Activated T-cell treated with anti-CD3 and anti-CD28 coated beads, Interleukin-2, amount 50 U/mL, for 72 hours (primary cell): Measurements from ENCODE around the gene ANKRD36B. TPM values are rescaled to one million over a fixed set of nuclear protein-coding genes. Genes with fewer than 3 reads are reported as not detected.
A peak's percentile ranks its signal among the peaks of the same experiment; 100 is the strongest.
"Not testable (repeated sequence)": the region's sequence is repeated elsewhere in the genome, so short reads cannot be mapped to it uniquely, and the experiment has no call there.

ENCODE experiments used
- ATAC-seq, 2 donors: fragments of 150-1000 bp; cut with Tn5 transposase; replicated peaks in 1 of 2; 2 replicates each; pipeline ENCODE4 v1.10.0; 2021; ENCODE audit warnings: moderate library complexity in 2 of 2, mild to moderate bottlenecking in 1 of 2
- DNase-seq, 2 donors: peaks; one replicate each; pipeline ENCODE4 v3.0.0; 2021 to 2022; ENCODE audit warnings: mixed read lengths in 1 of 2
- H3K27ac Mint-ChIP-seq: one replicate; pipeline ENCODE4 v1.8.0; 2022; ENCODE audit warnings: mild to moderate bottlenecking, moderate library complexity, mixed read lengths
- H3K27me3 Mint-ChIP-seq: one replicate; pipeline ENCODE4 v1.8.0; 2022; ENCODE audit warnings: low read depth, mixed read lengths
- H3K36me3 Mint-ChIP-seq, 2 donors: one replicate each; pipeline ENCODE4 v1.8.0; 2022; ENCODE audit warnings: mixed read lengths in 2 of 2, mild to moderate bottlenecking in 1 of 2; ENCODE audit not compliant: insufficient read depth in 2 of 2
- H3K4me1 Mint-ChIP-seq: one replicate; pipeline ENCODE4 v1.8.0; 2022; ENCODE audit warnings: low read depth, mixed read lengths
- H3K4me3 Mint-ChIP-seq, 2 donors: one replicate each; pipeline ENCODE4 v1.8.0; 2022; ENCODE audit warnings: mild to moderate bottlenecking in 2 of 2, mixed read lengths in 2 of 2, moderate library complexity in 2 of 2
- H3K9me3 Mint-ChIP-seq, 2 donors: one replicate each; pipeline ENCODE4 v1.8.0; 2022; ENCODE audit warnings: mixed read lengths in 2 of 2
- total RNA-seq, 2 donors: library from RNA; stranded (reverse); gene quantifications; one replicate each; pipeline ENCODE4 v1.2.3, GENCODE V29; 2022

The ANKRD36B gene
- total RNA-seq, result 10 to 100 TPM; 39.4 to 41.9 TPM

DNA sequence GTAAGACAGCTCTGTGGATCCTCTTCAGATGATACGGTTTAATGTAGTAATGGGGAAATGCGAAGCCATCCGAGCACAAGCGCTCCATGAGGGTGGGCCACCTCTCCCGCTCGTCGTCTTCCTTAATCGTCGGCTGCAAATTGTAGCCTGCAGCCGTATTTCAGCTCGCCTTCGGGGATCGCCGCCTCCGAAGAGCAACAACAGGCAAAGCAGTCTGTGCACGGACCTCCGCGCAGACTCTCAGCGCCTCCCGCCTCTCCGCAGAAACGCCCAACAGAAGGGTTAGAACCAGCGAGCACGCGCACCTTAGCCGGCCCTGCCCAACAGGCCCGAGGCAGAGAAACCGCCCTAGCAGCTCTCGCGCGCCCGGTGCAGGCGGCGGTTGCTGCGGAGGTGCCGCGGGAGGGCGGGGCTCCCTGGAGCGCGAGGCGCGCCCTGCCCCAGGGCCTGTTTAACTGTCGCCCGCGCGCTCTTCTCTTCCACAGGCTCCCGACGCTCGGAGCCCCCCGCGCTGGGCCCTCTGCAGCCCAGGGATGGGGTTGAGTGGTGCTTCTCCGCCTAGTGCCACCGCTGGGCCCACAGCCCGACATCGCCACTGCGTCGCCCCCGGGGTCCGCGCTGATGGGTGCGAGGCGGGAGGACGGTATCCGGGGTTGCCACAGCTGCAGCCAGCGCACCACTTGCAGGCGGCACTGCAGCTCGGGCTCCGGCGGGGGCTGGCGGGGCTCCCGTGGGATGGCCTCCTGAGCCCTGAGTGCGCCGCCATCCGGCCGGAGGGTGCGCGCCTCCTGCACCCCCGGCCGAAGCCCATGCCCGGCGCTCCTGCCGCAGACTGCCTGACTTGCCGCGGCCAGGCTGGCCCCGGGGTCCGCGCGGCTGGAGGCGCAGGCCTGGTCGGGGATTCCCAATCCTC, at the start of gene ANKRD36B:
Gene ANKRD36B (minus strand): TSS at position 280 of the 913 bp plus-strand sequence. CDS start 192 bp downstream, at position 88.
- not testable (repeated sequence) for H3K9me3 Mint-ChIP-seq, H3K36me3 Mint-ChIP-seq, H3K27me3 Mint-ChIP-seq, H3K4me1 Mint-ChIP-seq
- Mint-ChIP-seq H3K4me3 (peak within 1 kb of the TSS; percentile 93 to 98), H3K27ac (peak within 1 kb of the TSS; percentile 97)
- DNase-seq (peak; percentile 74 to 88), ATAC-seq (peak; percentile 75 to 82)

DNA sequence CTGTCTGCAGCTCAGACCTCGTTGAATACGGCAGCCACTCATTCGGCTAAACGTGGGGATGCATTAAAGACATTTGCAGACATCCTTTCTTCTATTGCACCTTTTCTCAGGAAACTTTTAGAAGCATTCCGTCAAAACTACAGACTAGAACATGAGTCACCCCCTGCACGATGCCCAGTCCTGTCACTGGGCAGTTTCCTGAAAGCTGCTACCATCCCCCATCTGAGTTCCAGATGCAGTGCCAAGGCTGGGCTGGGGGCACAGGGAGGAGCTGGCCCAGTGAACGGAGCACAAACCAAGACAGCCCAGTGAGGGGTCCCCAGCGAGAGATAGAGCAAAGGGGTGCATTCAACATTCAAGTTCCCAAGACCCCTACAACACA, 36.4 kb upstream of the ANKRD36B start:
- peaks cover 13% of the 10 kb centered on the region for H3K27me3 Mint-ChIP-seq
- not testable (repeated sequence) for DNase-seq, ATAC-seq, H3K36me3 Mint-ChIP-seq, H3K4me3 Mint-ChIP-seq, H3K27ac Mint-ChIP-seq, H3K4me1 Mint-ChIP-seq, H3K9me3 Mint-ChIP-seq

DNA sequence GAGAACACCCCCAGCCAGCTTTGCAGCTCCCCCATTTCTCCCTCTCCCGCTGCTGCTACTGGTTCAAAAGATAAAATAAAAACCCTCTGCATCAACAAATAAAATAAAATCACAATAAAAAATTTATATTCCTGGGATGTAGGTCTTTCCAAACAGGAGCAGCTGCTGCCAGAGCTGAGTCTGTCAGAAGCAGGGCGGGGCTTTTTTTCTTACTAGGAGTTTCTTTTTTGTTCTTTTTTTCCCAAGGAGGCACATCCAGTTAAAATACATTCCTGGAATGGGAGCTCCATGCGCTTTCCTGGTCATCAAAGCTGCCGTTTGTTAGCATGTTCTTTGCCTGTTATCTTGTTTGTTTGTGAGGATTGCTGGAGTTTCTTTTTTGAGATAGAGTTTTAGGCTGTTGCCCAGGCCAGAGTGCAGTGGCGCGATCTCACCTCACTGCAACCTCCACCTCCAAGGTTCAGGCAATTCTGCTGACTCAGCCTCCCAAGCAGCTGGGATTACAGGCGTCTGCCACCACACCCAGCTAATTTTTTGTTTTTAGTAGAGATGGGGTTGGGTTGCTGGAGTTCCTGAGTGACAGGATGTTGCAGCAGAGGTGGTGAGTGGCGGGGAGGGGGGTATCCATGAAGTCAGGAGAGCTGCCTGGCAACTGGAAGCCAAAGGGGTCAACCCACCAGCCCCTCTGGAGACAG, 35.8 kb upstream of the ANKRD36B start:
- not testable (repeated sequence) for H3K4me3 Mint-ChIP-seq, ATAC-seq, H3K4me1 Mint-ChIP-seq, H3K9me3 Mint-ChIP-seq, H3K36me3 Mint-ChIP-seq, DNase-seq, H3K27ac Mint-ChIP-seq
- H3K27me3 Mint-ChIP-seq, result peaks cover 15% of the 10 kb centered on the region

DNA sequence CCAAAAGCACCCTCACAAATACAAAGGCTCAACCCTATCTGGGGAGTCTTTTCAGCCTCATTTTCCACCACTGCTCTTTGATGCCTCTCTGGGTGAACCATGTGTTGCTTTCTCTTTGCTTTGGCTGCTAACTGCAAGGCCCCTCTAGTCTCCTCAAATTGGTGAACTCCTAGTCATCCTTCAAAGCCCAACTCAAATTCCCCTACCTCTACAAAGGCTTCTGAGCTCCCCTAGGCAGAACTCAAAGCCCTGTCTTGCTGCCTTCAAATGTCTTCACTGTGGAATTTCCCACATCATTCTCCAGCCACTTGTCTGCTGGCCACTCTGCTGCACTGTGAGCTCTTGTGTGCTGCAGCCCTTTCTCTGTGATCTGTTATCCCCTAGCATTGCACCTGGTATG, 33.3 kb upstream of the ANKRD36B start:
- not testable (repeated sequence) for ATAC-seq, H3K4me3 Mint-ChIP-seq, H3K27ac Mint-ChIP-seq, DNase-seq, H3K36me3 Mint-ChIP-seq, H3K4me1 Mint-ChIP-seq, H3K9me3 Mint-ChIP-seq
- H3K27me3 Mint-ChIP-seq, result peaks cover 12% of the 10 kb centered on the region

DNA sequence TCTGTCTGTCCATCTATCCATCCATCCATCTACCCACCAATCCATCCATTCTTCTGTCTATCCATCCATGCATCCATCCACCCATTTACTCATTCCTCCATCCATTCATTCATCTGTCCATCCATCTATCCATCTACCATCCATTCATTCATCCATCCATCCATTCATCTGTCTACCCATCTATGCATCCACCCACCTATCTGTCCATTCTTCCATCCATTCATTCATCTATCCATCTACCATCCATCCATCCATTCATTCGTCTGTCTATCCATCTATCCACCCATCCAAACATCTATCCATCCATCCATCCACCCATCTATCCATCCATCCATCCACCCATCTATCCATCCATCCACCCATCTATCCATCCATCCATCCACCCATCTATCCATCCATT, 30.8 kb upstream of the ANKRD36B start:
- DNase-seq, H3K4me3 Mint-ChIP-seq, H3K36me3 Mint-ChIP-seq, H3K27ac Mint-ChIP-seq, H3K9me3 Mint-ChIP-seq, H3K27me3 Mint-ChIP-seq, ATAC-seq, H3K4me1 Mint-ChIP-seq: not testable (repeated sequence)

DNA sequence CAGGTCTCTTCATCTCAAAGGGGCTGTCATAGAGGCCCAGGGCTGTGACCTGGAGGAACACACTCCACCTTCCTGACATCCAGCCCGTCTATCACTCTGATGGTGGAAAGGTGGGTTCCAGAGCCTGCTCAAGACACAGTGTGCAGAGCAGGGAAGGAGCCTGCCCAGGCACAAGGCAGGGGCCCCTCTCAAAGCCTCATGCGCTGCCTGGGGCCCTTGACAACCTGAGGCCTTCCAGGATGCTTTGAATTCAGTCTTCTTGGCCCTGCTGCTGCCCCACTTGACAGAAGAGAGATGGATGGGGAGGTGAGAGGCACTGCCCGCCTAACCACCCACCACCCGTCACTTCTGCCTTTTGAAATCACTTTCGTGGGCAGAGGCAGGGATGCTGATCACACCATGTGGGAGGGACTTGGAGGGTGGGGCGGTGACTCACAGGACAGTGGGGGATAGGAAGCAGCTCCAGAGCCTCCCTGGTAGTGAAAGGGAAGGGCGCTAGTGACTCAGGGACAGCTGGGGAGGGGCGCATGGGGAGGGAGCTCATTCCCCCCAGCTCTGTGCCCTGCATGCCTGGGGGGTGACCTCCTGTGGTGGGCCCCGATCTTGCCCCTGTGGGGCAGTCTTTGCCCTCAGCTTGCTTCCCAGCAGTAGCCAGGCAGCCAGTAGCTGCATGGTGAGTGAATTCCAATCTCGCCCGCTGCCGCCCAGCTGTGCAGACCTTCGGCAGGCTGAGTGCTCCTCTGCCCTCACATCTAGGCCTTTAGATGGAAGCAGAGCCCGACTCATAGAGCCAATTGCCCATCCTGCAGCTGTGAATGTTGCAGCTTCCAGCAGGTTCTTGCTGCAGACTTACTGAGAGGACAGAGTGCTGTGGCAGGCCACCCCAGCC, 29.5 kb upstream of the ANKRD36B start:
- H3K9me3 Mint-ChIP-seq, H3K27me3 Mint-ChIP-seq, H3K36me3 Mint-ChIP-seq, H3K27ac Mint-ChIP-seq, H3K4me1 Mint-ChIP-seq, H3K4me3 Mint-ChIP-seq: not testable (repeated sequence)
- DNase-seq, result peak; percentile 9 to 49
- peak; percentile 92 to 93 for ATAC-seq

DNA sequence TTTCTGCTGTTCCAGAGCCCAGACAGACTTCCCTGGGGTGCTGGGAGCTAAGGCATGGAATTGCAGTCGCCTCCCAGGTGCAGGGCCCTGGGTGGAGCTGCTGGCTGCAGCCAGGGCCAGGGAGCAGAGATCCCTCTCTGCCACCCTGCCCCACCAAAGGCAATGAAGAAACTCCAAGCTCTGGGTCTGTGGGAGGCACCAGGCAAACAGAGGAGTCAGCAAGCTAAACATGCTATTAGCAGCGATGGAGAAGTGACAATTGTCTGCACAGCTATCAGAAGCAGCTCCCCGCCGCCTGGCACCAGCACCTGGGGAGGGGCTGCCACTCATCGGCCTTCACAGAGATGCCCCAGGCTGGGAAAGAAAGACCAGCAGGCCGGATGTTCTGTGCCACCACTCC, 28.2 kb upstream of the ANKRD36B start:
- peaks cover 2 to 4% of the 10 kb centered on the region in 2 donors for H3K9me3 Mint-ChIP-seq
- no peak overlapping the region for H3K27ac Mint-ChIP-seq
- peaks cover 6% of the 10 kb centered on the region for H3K27me3 Mint-ChIP-seq
- H3K4me3 Mint-ChIP-seq, result no peak overlapping the region
- H3K4me1 Mint-ChIP-seq, result peaks cover 5% of the 10 kb centered on the region
- H3K36me3 Mint-ChIP-seq, result no peaks in the 10 kb centered on the region
- DNase-seq (no peak), ATAC-seq (no peak)

DNA sequence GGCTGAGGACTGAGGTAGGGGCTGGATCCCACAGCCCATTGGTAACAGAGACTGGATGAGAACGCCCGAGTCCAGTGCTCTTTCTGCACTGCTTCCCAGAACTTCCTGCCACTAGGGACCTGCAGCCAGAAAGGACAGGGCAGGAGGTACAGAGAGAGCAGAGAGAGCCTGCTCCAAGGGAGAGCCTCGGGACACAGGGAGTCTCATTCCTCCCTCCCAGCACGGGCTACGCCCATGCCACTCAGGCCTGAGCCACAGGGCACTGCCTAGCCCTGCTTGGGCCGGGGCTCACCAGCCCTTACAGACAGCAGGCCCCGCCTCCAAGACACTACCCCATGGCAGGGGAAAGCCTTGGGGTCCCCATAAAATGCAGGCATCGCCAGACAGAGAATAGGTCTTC, 26.1 kb upstream of the ANKRD36B start:
- not testable (repeated sequence) for H3K27ac Mint-ChIP-seq, H3K4me1 Mint-ChIP-seq, H3K36me3 Mint-ChIP-seq, H3K9me3 Mint-ChIP-seq, DNase-seq, H3K4me3 Mint-ChIP-seq, H3K27me3 Mint-ChIP-seq, ATAC-seq

DNA sequence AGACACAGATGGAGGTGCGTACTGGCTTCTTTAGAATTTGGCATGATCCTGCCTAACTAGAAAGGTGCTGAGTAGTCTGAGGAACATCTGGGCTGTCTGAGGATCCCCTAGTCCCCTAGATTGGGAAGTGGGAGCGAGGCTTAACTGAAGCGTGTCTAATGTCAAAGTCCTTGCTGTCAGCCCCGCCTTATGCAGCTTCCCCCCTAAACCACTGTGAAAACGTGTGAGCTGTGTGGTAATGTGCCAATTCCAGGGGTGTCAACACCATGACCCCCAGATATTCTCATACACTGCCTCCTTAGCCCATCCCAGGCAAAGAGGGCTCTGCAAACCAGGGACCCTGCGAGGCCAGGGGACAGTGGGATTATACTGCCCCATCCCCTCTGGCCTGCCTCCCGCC, 22.2 kb upstream of the ANKRD36B start:
- H3K4me1 Mint-ChIP-seq, result not testable (repeated sequence)

DNA sequence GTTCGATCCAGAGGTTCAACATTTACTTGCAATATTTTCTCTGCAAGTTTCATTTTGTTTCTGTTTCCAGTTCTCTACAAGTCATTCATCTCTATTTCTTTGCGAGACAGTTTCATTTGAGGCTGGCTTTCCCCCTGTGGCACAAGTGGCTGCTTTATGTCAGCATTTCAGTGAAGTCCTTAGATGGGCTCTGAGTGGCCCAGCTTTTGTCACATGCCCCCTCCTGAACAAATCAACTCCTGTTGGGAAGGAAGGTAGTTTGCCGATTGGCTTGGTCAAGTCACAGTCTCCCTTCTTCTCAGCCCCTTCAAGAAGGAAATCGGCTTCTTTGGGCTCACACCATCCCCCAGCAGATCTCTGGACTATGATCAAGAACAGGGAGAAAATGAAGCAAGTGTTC, 19.1 kb upstream of the ANKRD36B start:
- not testable (repeated sequence) for H3K4me1 Mint-ChIP-seq, H3K27me3 Mint-ChIP-seq, H3K4me3 Mint-ChIP-seq, H3K9me3 Mint-ChIP-seq, H3K27ac Mint-ChIP-seq, DNase-seq, H3K36me3 Mint-ChIP-seq
- peak in 1 of 2 donors; percentile 57 for ATAC-seq

More for the DNA sequence above, 22.2 kb upstream of the ANKRD36B start:
- not testable (repeated sequence) for H3K9me3 Mint-ChIP-seq, H3K4me3 Mint-ChIP-seq, ATAC-seq, DNase-seq, H3K36me3 Mint-ChIP-seq, H3K27ac Mint-ChIP-seq, H3K27me3 Mint-ChIP-seq

DNA sequence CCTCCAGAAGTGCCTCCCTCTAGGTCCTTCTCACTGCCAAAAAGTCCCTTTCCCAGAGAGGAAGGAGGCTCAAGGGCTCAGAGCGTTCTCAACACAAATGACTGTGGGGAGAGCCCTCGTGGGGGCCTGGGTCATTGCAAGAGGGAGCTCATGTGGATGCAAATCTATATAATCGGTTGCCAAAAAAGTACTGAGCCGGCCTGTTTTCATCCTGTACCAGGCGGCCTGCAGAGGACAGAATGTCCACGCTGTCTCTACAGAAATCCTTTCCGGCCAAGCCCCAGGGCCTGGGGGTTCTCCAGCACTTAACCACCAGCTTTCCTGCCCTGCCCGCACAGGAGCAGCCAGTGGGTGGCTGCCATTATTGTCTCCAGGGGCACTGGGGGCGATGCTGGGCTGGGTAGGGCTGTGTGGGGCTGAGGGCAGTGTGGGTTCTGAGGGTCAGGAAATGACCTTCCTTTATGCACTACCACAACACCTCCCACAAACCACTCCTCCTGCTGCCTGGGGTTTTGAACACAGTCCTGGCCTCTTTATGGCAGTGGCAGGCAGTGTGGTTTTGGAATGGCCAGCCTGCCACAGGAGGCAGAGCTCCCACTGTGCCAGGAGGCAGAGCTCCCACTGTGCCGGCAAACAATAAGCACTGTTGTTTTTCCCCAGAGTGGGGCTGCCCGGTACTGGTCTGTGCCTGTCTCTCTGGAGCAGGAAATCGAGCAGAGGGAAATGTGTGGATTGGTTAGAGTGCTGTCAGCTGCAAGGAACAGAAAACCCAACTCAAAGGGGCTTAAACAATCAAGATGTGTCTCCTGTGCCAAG, 16.1 kb upstream of the ANKRD36B start:
- H3K27ac Mint-ChIP-seq, ATAC-seq, H3K36me3 Mint-ChIP-seq, H3K27me3 Mint-ChIP-seq, DNase-seq, H3K9me3 Mint-ChIP-seq, H3K4me1 Mint-ChIP-seq, H3K4me3 Mint-ChIP-seq: not testable (repeated sequence)

DNA sequence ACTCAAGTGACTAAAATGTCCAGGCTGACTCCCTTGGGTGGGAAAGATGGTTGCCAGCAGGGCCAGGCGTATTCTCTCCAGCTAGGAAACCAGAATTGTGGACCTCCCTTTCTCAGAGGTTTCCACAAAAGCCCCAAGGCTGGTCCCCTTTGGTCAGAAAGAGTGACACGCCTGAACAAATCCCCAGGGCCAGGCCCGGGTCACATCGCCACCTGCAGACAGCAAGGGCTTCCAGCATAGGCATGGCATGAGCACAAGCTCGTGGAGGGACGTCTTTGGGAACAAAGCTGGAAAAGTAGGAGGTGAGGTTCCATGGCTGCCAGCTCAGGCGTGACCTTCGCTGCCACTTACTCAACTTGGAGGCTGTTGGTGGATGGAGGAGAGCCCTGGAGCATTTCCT, 15.4 kb upstream of the ANKRD36B start:
- not testable (repeated sequence) for H3K4me3 Mint-ChIP-seq, H3K9me3 Mint-ChIP-seq, H3K36me3 Mint-ChIP-seq, H3K27ac Mint-ChIP-seq, H3K4me1 Mint-ChIP-seq, H3K27me3 Mint-ChIP-seq, DNase-seq, ATAC-seq
